A549 (cell line): ENCODE results near the gene CD9.
"Not testable (repeated sequence)": the region's sequence is repeated elsewhere in the genome, so short reads cannot be mapped to it uniquely, and the experiment has no call there.

ENCODE experiments used
- CHD2 ChIP-seq: fragments of 150-350 bp; IDR thresholded peaks from 2 replicates; pipeline ENCODE4 v1.6.1; 2014; ENCODE audit warnings: low read length; ENCODE audit not compliant: partially characterized antibody
- POLR2A ChIP-seq: IDR thresholded peaks from 2 replicates; pipeline ENCODE4 v1.6.1; 2012; ENCODE audit warnings: mild to moderate bottlenecking, low read length

GRCh38 chr12:6209428-6209827 lies 9.2 kb downstream of the CD9 start:
- not testable (repeated sequence) for TF ChIP-seq POLR2A, CHD2
